ENCODE results near the gene CPXM1.

CPXM1 gene

DNA sequence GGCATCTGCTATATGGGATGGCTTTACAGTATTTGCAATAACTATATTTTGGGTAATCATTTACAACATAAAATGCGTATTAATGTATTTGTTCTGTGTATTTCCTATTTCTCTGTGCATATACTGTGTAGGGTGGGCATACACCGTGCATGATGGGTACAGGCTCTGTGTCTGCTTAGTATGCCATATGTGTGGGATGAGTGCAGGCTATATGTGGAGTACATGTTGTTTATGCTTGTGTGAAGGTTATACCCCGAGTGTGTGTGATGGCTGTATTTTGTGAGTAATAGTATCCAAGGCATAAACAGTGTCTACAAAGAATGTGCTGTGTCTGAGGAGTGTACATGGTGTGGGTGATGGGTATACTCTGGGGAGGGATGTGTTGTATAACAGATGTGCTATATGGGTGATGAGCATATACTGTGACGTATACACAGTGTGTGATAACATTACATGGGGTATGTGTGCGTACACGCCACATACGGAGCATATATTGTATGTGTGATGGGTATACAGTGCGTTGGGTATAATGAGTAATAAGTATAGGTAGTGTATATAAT lies 52.7 kb downstream of the CPXM1 start:
- FAIRE-seq, result no peak

DNA sequence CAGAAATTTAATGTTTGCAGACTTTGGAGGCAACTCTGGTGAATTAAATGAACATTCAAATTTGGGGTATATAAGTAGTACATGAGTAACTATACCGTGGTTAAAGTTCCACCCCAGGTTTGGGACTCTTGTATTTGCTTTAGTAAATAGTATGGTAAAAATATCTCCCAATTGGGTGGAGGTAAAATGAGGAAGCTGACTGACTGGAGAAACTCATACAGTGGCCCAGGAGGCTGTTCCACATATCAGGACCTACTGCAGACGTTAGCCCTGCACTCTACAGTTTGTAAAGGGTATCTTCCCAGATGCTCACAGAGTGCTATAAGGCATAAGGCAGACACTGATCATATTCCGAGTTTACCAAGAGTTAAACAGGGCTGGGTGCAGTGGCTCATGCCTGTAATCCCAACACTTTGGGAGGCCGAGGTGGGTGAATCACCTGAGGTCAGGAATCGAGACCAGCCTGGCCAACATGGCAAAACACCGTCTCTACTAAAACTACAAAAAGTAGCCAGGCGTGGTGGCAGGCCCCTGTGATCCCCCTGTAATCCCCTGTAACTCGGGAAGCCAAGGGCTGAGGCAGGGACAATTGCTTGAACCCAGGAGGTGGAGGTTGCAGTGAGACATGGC lies 53.7 kb downstream of the CPXM1 start:
- no peak for FAIRE-seq

DNA sequence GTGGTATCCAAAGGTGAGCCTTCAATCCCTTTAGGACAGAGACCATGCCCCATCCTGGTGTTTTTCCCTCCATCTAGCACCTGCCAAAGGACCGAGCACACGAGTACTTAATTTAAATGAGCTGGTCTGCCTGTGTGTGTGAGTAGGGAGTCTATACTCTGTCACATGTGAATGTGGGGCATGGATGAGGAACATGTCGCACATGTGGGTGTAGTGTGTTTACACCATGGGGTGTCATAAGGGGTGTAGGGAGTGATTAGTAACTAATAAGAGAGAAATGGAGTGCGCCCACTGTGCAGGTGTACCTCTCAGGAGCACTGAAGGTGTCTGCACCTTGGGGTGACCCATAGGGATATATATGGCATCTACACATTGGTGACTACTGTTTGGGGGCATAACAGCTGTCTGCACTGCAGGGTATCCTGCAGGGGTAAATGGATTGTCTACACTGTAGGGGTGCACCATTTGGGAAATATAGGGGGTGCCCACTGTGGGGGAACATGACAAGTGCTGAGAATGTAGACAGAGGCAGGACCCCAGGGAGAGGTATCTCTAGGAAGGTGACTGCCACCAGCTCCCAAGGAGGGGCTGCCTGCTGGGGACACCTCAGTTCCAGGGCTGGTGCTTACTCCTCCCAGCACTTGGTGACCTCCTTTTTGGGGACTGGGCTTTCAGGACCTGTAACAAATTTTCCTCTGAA lies 54.3 kb downstream of the CPXM1 start:
- no peak for FAIRE-seq

DNA sequence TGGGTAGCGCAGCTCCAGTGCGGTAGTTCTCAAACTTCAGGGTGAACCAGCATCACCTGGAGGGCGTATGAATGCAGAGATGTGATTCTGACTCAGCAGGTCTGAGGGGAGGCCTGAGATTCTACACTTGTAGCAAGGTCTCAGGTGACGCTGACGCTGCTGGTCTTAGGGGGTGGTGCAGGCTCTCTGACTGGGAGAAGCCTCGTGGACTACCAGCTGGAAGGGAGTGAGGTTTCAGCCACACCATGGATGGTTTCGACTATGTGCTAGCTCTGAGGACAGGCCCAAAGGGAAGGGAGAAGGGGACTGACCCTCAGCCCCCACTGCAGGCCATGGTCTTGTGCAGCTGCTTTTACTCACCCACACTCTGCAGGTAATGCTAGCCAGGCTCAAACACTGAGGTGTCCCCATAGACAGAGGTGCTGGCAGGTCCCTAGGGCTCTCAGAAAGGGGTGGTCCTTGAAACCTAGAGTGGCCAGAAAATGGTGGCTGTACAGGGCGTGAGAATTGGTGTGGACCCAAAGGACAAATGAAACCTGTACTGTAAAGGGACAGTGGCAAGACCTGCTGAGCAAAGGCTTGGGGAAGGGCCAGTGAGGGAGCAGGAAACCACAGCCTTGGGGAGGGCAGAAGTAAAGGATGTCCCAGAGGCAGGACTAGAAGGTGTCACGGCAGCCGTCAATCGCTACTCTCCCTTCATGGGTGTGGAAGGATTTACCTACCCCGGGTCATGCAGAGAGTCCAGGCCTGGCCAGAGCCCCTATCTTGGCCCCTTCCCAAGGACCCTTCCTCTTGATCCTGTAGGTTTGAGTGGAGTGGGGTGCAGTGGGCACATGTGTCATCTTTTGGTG lies 55.1 kb downstream of the CPXM1 start:
- FAIRE-seq, result no peak
